Erythroblast (primary cell): Measurements from ENCODE around the gene CSRP2.

ENCODE experiments used
- GATA1 ChIP-seq: IDR thresholded peaks from 2 replicates; pipeline ENCODE4 v1.6.1; 2011; ENCODE audit warnings: low read depth, mild to moderate bottlenecking, control low read depth, low read length, moderate library complexity
- POLR2A ChIP-seq: IDR thresholded peaks from 2 replicates; pipeline ENCODE4 v1.6.1; 2011; ENCODE audit warnings: mild to moderate bottlenecking, low read length

DNA sequence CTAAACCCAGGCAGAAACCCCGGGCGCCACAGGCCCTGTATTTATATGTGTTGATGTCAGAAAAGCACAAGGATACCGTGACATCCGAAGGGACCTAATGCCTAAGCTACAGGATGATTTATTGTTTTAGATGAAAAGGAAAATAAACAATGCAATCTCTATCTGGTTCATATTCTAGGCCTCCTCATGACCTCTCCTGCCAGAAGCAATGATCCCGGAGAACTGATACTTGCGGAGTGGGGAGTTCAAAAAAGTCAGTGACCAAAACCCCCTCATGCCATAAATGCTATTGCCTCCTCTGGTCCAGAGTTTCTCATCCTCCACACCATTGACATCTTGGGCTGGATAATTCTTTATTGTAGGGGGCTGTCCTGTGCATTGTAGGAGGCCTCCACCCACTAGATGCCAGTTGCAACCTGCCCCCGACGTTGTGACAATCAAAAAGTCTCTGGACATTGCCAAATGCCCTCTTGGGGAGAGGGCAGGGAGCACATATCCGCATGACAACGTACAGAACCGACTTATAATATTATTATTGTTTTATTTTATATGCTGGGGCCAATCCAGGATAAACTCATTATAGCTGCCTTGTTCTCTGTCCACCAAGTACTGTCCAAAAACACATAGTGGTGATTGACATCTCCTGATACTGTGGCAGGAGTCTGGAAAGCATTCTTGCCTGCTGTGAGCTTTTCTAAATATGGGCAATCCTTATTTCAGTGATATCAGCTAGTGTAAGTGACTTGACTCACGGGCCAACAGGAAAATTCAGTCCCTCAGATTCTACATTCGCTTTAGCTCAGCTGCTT lies 1.1 kb upstream of the CSRP2 start:
- TF ChIP-seq POLR2A = no peak
- TF ChIP-seq GATA1 = no peak
